A549 (cell line): Measurements from ENCODE around the gene OPCML. TPM values are rescaled to one million over a fixed set of nuclear protein-coding genes. Genes with fewer than 3 reads are reported as not detected.

Experiments used
- ATAC-seq, 2 experiments: fragments of 200-7000 bp in 1 of 2; fragments of >200 bp in 1 of 2; cut with Nextera tagmentation in 1 of 2; cut with Tn5 transposase in 1 of 2; 3 replicates each; pipeline versions ENCODE4 v1.8.0 to v1.9.1; 2018 to 2020; ENCODE audit warnings: mild to moderate bottlenecking in 1 of 2, moderate library complexity in 1 of 2
- CTCF ChIA-PET: fragments of 300-600 bp; sonication (Branson Sonifier 250); formaldehyde crosslinking; extraction: SDS; loops from one replicate; lab custom pipeline; 2021; ENCODE audit warnings: antibody characterized with exemption, inconsistent platforms; lab: Yijun Ruan, JAX
- POLR2A ChIA-PET: fragments of 350-600 bp; formaldehyde crosslinking; extraction: SDS; loops from one replicate; lab custom pipeline; 2021; ENCODE audit warnings: antibody characterized with exemption, inconsistent platforms; lab: Yijun Ruan, JAX
- DNase-seq, 2 experiments: peaks; one replicate each; pipeline versions ENCODE4 v3.0.0 to v3.0.0-alpha.2; 2011 to 2016; ENCODE audit warnings: low read depth in 1 of 2, low spot score in 1 of 2
- FAIRE-seq: peaks from 2 replicates; lab custom pipeline; 2011; peaks lifted over from hg19 to GRCh38; lab: Jason Lieb, UNC
- H3K27ac ChIP-seq, 2 experiments: fragments of >200 bp; sonication (Bioruptor Twin); formaldehyde crosslinking; 3 replicates each; pipeline ENCODE4 v1.5.1; 2016 to 2017
- H3K4me1 ChIP-seq: fragments of >200 bp; sonication (Bioruptor Twin); formaldehyde crosslinking; 3 replicates; pipeline ENCODE4 v1.6.1; 2016
- H3K4me2 ChIP-seq: fragments of >200 bp; sonication (Bioruptor Twin); formaldehyde crosslinking; 3 replicates; pipeline ENCODE4 v1.6.1; 2016
- H3K4me3 ChIP-seq: fragments of >200 bp; sonication (Bioruptor Twin); formaldehyde crosslinking; 3 replicates; pipeline ENCODE4 v1.5.1; 2016
- H3K9me3 ChIP-seq: fragments of >200 bp; sonication (Bioruptor Twin); formaldehyde crosslinking; 3 replicates; pipeline ENCODE4 v1.6.1; 2016
- ATOH8 ChIP-seq: fragments of 250-450 bp; sonication (Bioruptor Pico); IDR thresholded peaks from 2 replicates; pipeline ENCODE4 v1.5.0; 2020; ENCODE audit warnings: low read depth, mild to moderate bottlenecking, moderate library complexity
- BHLHE40 ChIP-seq: IDR thresholded peaks from 2 replicates; pipeline ENCODE4 v1.6.1; 2012; ENCODE audit warnings: low read depth, low read length, inconsistent platforms
- CTCF ChIP-seq: fragments of >200 bp; sonication (Bioruptor Twin); formaldehyde crosslinking; IDR thresholded peaks from 3 replicates; pipeline ENCODE4 v1.5.1; 2016
- ELK1 ChIP-seq: fragments of 150-350 bp; IDR thresholded peaks from 2 replicates; pipeline ENCODE4 v1.6.1; 2014; ENCODE audit warnings: low read depth, mild to moderate bottlenecking, low read length
- EP300 ChIP-seq, 2 experiments: fragments of >200 bp; sonication (Bioruptor Twin); formaldehyde crosslinking; IDR thresholded peaks; 2 replicates in 1 of 2; 3 replicates in 1 of 2; pipeline ENCODE4 v1.6.1; 2016 to 2017
- FOSL2 ChIP-seq, 2 experiments: fragments of 450-650 bp in 1 of 2; fragments of >200 bp in 1 of 2; sonication (Bioruptor Twin) in 1 of 2; formaldehyde crosslinking; IDR thresholded peaks; 2 replicates each; pipeline versions ENCODE4 v1.5.0 to v1.6.1; 2016 to 2020; ENCODE audit warnings: mild to moderate bottlenecking in 1 of 2, moderate library complexity in 1 of 2
- HES2 ChIP-seq: fragments of >200 bp; sonication (Bioruptor Twin); formaldehyde crosslinking; IDR thresholded peaks from 2 replicates; pipeline ENCODE4 v1.6.1; 2016
- HEYL ChIP-seq: fragments of 250-450 bp; sonication (Bioruptor Pico); IDR thresholded peaks from 2 replicates; pipeline ENCODE4 v1.8.0; 2021; ENCODE audit warnings: mild to moderate bottlenecking, moderate library complexity
- HMGXB4 ChIP-seq: fragments of 250-450 bp; sonication (Bioruptor Pico); IDR thresholded peaks from 2 replicates; pipeline ENCODE4 v1.5.0; 2021; ENCODE audit warnings: mild to moderate bottlenecking, moderate library complexity, borderline replicate concordance
- KDM1A ChIP-seq: fragments of 200-600 bp; sonication (generic); IDR thresholded peaks from 2 replicates; pipeline ENCODE4 v1.6.1; 2016; ENCODE audit warnings: low read depth, mild to moderate bottlenecking
- KDM5A ChIP-seq: fragments of 200-600 bp; sonication (generic); IDR thresholded peaks from 2 replicates; pipeline ENCODE4 v1.6.1; 2016; ENCODE audit warnings: antibody characterized with exemption, mild to moderate bottlenecking
- MAX ChIP-seq: IDR thresholded peaks from 2 replicates; pipeline ENCODE4 v1.6.1; 2012
- NFE2L2 ChIP-seq: fragments of 150-350 bp; conservative IDR thresholded peaks from 2 replicates; pipeline ENCODE4 v1.6.1; 2014; ENCODE audit warnings: low read length
- NPAS2 ChIP-seq: fragments of 250-450 bp; sonication (Bioruptor Pico); IDR thresholded peaks from 2 replicates; pipeline ENCODE4 v1.8.0; 2022; ENCODE audit warnings: mild to moderate bottlenecking, moderate library complexity, borderline replicate concordance
- NR3C1 ChIP-seq: fragments of >200 bp; sonication (Bioruptor Twin); formaldehyde crosslinking; IDR thresholded peaks from 3 replicates; pipeline ENCODE4 v1.6.1; 2017
- PBX3 ChIP-seq: IDR thresholded peaks from 2 replicates; pipeline ENCODE4 v1.6.1; 2012
- RAD21 ChIP-seq, 2 experiments: fragments of >200 bp in 1 of 2; sonication (Bioruptor Twin) in 1 of 2; formaldehyde crosslinking in 1 of 2; IDR thresholded peaks in 1 of 2; conservative IDR thresholded peaks in 1 of 2; 2 replicates in 1 of 2; 3 replicates in 1 of 2; pipeline ENCODE4 v1.6.1; 2012 to 2018; ENCODE audit warnings: inconsistent platforms in 1 of 2
- ZC3H11A ChIP-seq: fragments of 450-650 bp; IDR thresholded peaks from 2 replicates; pipeline ENCODE4 v1.6.1; 2014; ENCODE audit warnings: antibody characterized with exemption, mild to moderate bottlenecking
- ZFP36 ChIP-seq: fragments of 450-650 bp; IDR thresholded peaks from 2 replicates; pipeline ENCODE4 v1.6.1; 2014; ENCODE audit warnings: borderline replicate concordance; ENCODE audit not compliant: partially characterized antibody
- ZSCAN20 ChIP-seq: fragments of 250-450 bp; sonication (Bioruptor Pico); IDR thresholded peaks from 2 replicates; pipeline ENCODE4 v1.8.0; 2022; ENCODE audit warnings: mild to moderate bottlenecking, moderate library complexity
- WGBS: methylation state at CpG from one replicate; pipeline ENCODE4 v1.1.6; 2017; ENCODE audit errors: missing lambda C conversion rate; 5-methylcytosine and 5-hydroxymethylcytosine counted together
- polyA plus RNA-seq, 4 experiments: library from polyadenylated mRNA; depleted of rRNA in 3 of 4; stranded (reverse); fragments of >200 nt; fragmentation: RNase III in 1 of 4; extraction: RNeasy Plus Mini Kit Qiagen cat#74134 plus additional on column Dnase treatment in 1 of 4; gene quantifications; 2 replicates in 3 of 4; 3 replicates in 1 of 4; pipeline ENCODE4 v1.2.3, GENCODE V29; 2011 to 2017

OPCML gene
- polyA plus RNA-seq, 2 of the 4 experiments (the other 2 are of a cell fraction) = not detected

- H3K27ac ChIP-seq = no peak overlapping the region
- H3K4me1 ChIP-seq = no peaks in the 10 kb centered on the region
- FAIRE-seq (no peak), DNase-seq (no peak), ATAC-seq (no peak)
- H3K4me2 ChIP-seq = no peak overlapping the region
- no peak for TF ChIP-seq ATOH8 (CRISPR knock-in tag)
- no peak for TF ChIP-seq EP300 (IDR thresholded peaks at IDR 0.05)
- no peak for TF ChIP-seq RAD21 (conservative IDR thresholded peaks at IDR 0.05 in 1 of 2, IDR thresholded peaks at IDR 0.05 in 1 of 2)
- TF ChIP-seq ZSCAN20 (CRISPR knock-in tag) = no peak
- no peak for TF ChIP-seq HES2
- no peak for TF ChIP-seq ELK1
- TF ChIP-seq HMGXB4 (CRISPR knock-in tag) = no peak
- no peak for TF ChIP-seq KDM1A
- TF ChIP-seq ZFP36 = no peak
- no peak for TF ChIP-seq HEYL (CRISPR knock-in tag)
- TF ChIP-seq ZC3H11A = no peak
- TF ChIP-seq CTCF = no peak
- TF ChIP-seq FOSL2 (IDR thresholded peaks at IDR 0.05) = no peak
- TF ChIP-seq FOSL2 (CRISPR knock-in tag; IDR thresholded peaks at IDR 0.05) = no peak
- no peak for TF ChIP-seq NFE2L2
- no peak for TF ChIP-seq MAX
- no peak for TF ChIP-seq PBX3
- no peak for TF ChIP-seq NPAS2
- POLR2A ChIA-PET = no interaction called here
- 2% methylated on average over 5 of the region's 5 CpGs for WGBS
- H3K4me3 ChIP-seq = no peak overlapping the region
- CTCF ChIA-PET = no interaction called here
- no peaks in the 10 kb centered on the region for H3K9me3 ChIP-seq
Measured at GRCh38 chr11:133029107-133029506, 503.2 kb downstream of the OPCML start.

GRCh38 chr11:133026952-133027351, 505.3 kb downstream of the OPCML start:
- no peak for ATAC-seq
- Histone ChIP-seq H3K9me3 (no peaks in the 10 kb centered on the region), H3K4me2 (no peak overlapping the region), H3K4me1 (no peaks in the 10 kb centered on the region), H3K27ac (no peak overlapping the region), H3K4me3 (no peak overlapping the region)
- ChIA-PET POLR2A (no interaction called here), CTCF (no interaction called here)
- 7% methylated on average over 1 of the region's 1 CpG for WGBS
- TF ChIP-seq RAD21 (conservative IDR thresholded peaks at IDR 0.05 in 1 of 2, IDR thresholded peaks at IDR 0.05 in 1 of 2) (no peak), ZC3H11A (no peak), BHLHE40 (no peak), KDM5A (no peak), NR3C1 (no peak)
- FAIRE-seq = no peak
- no peak for DNase-seq
